Natural killer cell treated with Interleukin-12 subunit alpha and Interleukin-12 subunit beta and Interleukin-15 and Interleukin-18, amount 100 ng/mL, for 72 hours (primary cell): ENCODE results near the gene TPK1. TPM values are rescaled to one million over a fixed set of nuclear protein-coding genes. Genes with fewer than 3 reads are reported as not detected.
"Not testable (repeated sequence)": the region's sequence is repeated elsewhere in the genome, so short reads cannot be mapped to it uniquely, and the experiment has no call there.

Experiments used
- ATAC-seq, 2 donors: fragments of 150-1000 bp; cut with Tn5 transposase in 1 of 2; sonication (Bioruptor Pico), chemical (Tn5 transposase) in 1 of 2; 2 replicates each; pipeline ENCODE4 v1.10.0; 2021
- DNase-seq: peaks from one replicate; pipeline ENCODE4 v3.0.0; 2022; ENCODE audit warnings: low spot score
- H3K27ac Mint-ChIP-seq, 2 donors: 1 replicate in 1 of 2; 2 replicates in 1 of 2; pipeline ENCODE4 v1.8.0; 2022; ENCODE audit warnings: mixed read lengths in 2 of 2, mild to moderate bottlenecking in 1 of 2, moderate library complexity in 1 of 2
- H3K27me3 Mint-ChIP-seq, 2 donors: 1 replicate in 1 of 2; 2 replicates in 1 of 2; pipeline ENCODE4 v1.8.0; 2022; ENCODE audit warnings: mixed read lengths in 2 of 2
- H3K36me3 Mint-ChIP-seq: one replicate; pipeline ENCODE4 v1.8.0; 2022; ENCODE audit warnings: mixed read lengths
- H3K4me1 Mint-ChIP-seq, 2 donors: 1 replicate in 1 of 2; 2 replicates in 1 of 2; pipeline ENCODE4 v1.8.0; 2022; ENCODE audit warnings: low read depth in 2 of 2, mixed read lengths in 2 of 2, mild to moderate bottlenecking in 1 of 2
- H3K4me3 Mint-ChIP-seq: one replicate; pipeline ENCODE4 v1.8.0; 2022; ENCODE audit warnings: mixed read lengths
- H3K9me3 Mint-ChIP-seq: 2 replicates; pipeline ENCODE4 v1.8.0; 2022; ENCODE audit warnings: mixed read lengths
- total RNA-seq, 2 donors: library from RNA; stranded (reverse); gene quantifications; one replicate each; pipeline ENCODE4 v1.2.3, GENCODE V29; 2022

TPK1 gene
- total RNA-seq, 2 donors from 2014 or later, result 10.7 to 13.0 TPM

DNA sequence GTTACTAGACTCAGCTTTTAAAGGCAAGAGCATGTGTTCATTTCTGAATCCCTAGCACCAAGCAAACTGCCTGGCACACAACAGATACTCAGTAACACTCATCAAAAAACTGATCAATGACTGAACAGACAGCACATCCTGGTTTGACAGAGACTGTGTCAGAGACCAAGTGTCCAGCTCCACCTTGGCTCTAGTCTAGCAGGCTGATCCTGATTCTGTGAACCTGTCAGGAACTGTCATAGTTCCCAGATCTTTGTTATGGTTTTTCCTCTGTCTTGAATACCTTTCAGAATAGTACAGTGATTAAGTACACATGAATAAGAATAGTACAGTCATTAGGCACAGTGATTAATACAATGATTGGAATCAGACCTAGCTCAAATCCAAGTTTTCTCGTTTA is 53.0 kb downstream of the TPK1 start:
- Mint-ChIP-seq H3K4me1 (peaks cover 6 to 8% of the 10 kb centered on the region in 2 donors), H3K27me3 (no peaks in the 10 kb centered on the region), H3K36me3 (no peaks in the 10 kb centered on the region), H3K9me3 (no peaks in the 10 kb centered on the region), H3K27ac (no peak overlapping the region), H3K4me3 (no peak overlapping the region)
- DNase-seq (no peak), ATAC-seq (no peak)

DNA sequence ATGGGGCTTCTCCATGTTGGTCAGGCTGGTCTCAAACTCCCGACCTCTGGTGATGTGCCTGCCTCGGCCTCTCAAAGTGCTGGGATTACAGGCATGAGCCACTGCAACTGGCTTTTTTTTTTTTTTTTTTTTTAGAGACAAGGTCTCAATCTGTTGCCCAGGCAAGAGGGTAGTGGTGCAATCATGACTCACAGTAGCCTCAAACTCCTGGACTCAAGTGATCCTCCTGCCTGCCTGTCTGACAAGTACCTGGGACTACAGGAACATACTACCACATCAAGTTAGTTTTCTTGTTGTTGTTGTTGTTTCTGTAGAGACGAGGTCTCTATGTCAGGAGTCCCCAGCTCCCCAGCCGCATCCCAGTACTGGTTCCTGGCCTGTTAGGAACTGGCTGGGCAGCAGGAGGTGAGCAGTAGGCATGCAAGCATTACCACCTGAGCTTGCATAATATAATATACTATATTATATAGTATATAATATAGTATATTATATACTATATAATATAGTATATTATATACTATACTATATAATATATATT is 55.7 kb downstream of the TPK1 start:
- Mint-ChIP-seq H3K9me3 (no peaks in the 10 kb centered on the region), H3K27ac (no peak overlapping the region), H3K36me3 (no peaks in the 10 kb centered on the region), H3K4me1 (peaks cover 13 to 23% of the 10 kb centered on the region in 2 donors), H3K27me3 (no peaks in the 10 kb centered on the region), H3K4me3 (no peak overlapping the region)
- no peak for ATAC-seq
- DNase-seq, result no peak

DNA sequence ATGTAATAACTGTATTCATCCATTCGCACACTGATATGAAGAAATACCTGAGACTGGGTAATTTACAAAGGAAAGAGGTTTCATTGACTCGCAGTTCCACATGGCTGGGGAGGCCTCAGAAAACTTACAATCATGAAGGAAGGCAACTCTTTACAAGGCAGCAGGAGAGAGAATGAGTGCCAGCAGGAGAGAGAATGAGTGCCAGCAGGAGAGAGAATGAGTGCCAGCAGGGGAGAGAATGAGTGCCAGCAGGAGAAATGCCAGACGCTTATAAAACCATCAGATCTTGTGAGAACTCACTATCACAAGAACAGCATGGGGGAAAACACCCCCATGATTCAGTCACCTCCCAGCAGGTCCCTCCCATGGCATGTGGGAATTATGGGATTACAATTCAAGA is 58.0 kb downstream of the TPK1 start:
- not testable (repeated sequence) for H3K27me3 Mint-ChIP-seq, DNase-seq, H3K36me3 Mint-ChIP-seq, ATAC-seq, H3K9me3 Mint-ChIP-seq, H3K4me3 Mint-ChIP-seq, H3K27ac Mint-ChIP-seq
- H3K4me1 Mint-ChIP-seq, result peaks cover 13 to 15% of the 10 kb centered on the region in 2 donors

DNA sequence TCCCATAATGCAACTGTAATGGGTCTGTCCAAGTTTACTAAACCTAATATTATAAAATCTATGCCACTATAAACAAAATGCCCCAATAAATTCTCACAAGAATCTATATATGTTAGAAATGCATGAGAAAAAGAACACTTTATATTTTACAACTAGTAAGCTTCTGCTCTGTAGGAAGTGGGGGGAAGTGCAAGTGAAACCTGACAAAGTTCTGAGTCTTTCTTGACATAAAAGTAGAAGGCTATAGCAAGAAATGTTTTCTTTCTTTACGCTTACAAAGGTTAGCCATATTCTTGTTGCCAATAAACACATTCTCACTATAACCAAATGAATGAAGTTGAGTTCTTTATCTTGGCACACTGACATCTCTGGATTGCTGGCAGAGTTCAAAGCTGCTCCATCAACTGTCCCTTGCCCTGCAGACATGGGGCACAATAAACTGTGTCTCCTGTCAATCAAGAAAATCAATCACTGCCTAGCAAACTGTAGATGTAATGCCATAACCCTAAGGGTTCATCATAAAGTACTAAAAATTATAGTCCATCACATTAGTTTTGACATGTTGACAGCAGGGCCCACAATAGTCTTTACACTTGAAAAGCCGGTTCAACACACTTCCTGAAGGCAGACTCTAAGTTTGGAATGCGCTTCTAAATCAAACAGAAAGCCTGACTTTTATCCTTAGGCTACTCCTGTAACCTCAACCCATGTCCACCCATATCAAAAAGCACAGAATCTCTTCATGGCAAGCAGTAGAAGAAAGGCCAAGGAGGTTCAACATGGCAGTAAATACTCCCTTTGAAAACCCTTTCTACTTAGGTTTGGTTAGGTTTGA is 58.6 kb downstream of the TPK1 start:
- ATAC-seq (no peak), DNase-seq (no peak)
- Mint-ChIP-seq H3K4me1 (peaks cover 13 to 15% of the 10 kb centered on the region in 2 donors), H3K27ac (no peak overlapping the region), H3K36me3 (no peaks in the 10 kb centered on the region), H3K27me3 (no peaks in the 10 kb centered on the region), H3K9me3 (no peaks in the 10 kb centered on the region), H3K4me3 (no peak overlapping the region)

DNA sequence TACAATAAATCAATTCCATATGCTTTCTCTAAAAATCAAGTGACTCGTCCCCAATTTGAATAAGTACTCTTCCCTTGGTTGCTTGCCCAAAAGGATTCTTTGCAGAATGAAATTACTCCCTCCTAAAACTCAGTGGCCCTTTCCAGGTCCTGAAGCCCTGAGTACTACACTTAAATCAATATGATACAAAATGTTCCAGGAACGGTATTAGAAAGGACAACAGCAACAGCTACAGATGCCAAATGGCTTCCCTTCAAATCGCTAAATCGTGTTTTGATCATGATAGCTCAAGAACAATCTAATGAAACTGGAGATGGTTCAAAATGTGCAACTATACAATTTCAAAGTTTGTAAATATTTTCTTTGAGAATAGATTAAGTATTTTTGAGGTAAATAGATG is 59.4 kb downstream of the TPK1 start:
- no peak for DNase-seq
- no peaks in the 10 kb centered on the region for H3K36me3 Mint-ChIP-seq
- H3K9me3 Mint-ChIP-seq, result no peaks in the 10 kb centered on the region
- H3K27ac Mint-ChIP-seq, result no peak overlapping the region
- no peaks in the 10 kb centered on the region for H3K27me3 Mint-ChIP-seq
- H3K4me3 Mint-ChIP-seq, result no peak overlapping the region
- ATAC-seq, result no peak
- H3K4me1 Mint-ChIP-seq, result peaks cover 15 to 16% of the 10 kb centered on the region in 2 donors

DNA sequence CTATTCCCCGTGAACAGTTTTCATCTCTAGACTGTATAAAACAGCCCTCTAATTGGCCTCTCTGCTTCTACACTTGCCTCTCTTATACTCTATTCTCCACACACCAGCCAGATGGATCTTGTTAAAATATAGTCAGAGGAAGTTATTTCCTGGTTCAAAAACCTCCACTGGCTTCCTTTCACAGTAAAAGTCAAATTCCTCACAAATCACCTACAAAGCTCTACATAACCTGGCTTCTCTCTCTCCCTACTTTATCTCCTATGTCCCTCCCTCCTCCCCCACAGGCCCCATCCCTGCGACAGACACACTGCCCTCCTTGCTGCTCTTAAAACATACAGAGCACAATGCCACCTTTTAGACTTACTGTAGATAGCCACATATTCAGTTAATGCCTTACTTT is 60.1 kb downstream of the TPK1 start:
- Mint-ChIP-seq H3K36me3 (no peaks in the 10 kb centered on the region), H3K27me3 (no peaks in the 10 kb centered on the region), H3K4me1 (peaks cover 15 to 18% of the 10 kb centered on the region in 2 donors), H3K27ac (no peak overlapping the region), H3K4me3 (no peak overlapping the region), H3K9me3 (no peaks in the 10 kb centered on the region)
- no peak for ATAC-seq
- DNase-seq, result no peak

DNA sequence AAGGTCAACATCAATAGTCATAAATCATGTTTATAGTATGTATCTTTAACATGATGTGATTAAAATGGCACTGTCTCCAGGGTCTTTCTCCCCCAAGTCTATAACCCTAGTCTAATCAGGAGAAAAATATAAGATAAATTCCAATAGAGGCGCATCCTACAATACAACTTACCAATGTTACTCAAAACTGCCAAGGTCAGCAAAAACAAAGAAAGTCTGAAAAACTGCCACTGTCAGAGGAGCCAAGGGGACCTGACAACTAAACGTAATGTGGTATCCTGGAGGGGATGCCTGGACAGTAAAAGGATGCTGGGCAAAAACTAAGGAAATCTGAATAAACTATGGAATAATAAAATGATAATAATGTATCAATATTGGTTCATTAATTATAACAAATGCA is 63.9 kb downstream of the TPK1 start:
- DNase-seq (no peak), ATAC-seq (no peak)
- no peak overlapping the region for H3K4me3 Mint-ChIP-seq
- H3K4me1 Mint-ChIP-seq, result peaks cover 6 to 9% of the 10 kb centered on the region in 2 donors
- no peak overlapping the region for H3K27ac Mint-ChIP-seq
- H3K36me3 Mint-ChIP-seq, result no peaks in the 10 kb centered on the region
- no peaks in the 10 kb centered on the region for H3K27me3 Mint-ChIP-seq
- H3K9me3 Mint-ChIP-seq, result no peaks in the 10 kb centered on the region

DNA sequence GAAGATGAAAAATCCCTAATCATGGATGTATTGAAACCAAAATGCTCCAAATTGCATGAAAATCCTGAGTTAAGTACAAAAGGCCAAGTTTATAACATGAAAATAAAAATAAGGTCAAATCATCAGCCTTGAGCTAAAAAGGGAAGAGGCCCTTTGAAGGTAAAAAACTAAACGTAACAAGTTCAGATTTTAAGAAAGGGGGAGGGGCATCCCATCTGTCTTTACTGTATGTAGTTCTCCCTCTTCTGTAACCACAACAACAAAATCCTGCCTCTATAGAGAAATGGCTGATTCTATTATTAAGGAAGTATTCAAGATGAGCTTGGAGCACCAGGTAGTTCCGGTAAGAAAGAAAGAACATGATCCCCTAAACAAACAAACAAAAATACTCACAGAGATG is 64.7 kb downstream of the TPK1 start:
- H3K27ac Mint-ChIP-seq, result no peak overlapping the region
- H3K9me3 Mint-ChIP-seq, result no peaks in the 10 kb centered on the region
- no peak overlapping the region for H3K4me3 Mint-ChIP-seq
- no peaks in the 10 kb centered on the region for H3K36me3 Mint-ChIP-seq
- peaks cover 6 to 9% of the 10 kb centered on the region in 2 donors for H3K4me1 Mint-ChIP-seq
- ATAC-seq (no peak), DNase-seq (no peak)
- H3K27me3 Mint-ChIP-seq, result no peaks in the 10 kb centered on the region

DNA sequence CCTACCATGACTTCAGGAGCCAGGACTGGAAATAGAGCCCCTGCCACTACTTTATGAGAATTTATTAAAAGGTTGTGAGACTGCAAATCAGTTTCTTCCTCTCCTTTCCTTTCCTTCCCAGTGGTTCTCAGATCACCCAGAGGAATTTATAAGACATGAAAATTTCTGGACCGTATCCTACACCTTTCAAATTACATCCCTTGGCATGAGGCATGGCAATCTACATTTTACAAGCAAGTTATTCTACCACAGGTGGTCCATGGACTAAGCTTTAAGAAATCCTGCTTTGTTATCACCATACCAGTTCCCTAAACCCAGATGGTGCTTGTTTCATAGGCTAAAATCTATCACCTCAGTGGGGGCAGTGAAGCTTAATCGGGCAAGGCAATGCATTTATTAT is 66.5 kb downstream of the TPK1 start:
- Mint-ChIP-seq H3K4me3 (no peak overlapping the region), H3K36me3 (no peaks in the 10 kb centered on the region), H3K4me1 (peaks cover 0 to 4% of the 10 kb centered on the region in 2 donors), H3K27me3 (no peaks in the 10 kb centered on the region), H3K9me3 (no peaks in the 10 kb centered on the region), H3K27ac (no peak overlapping the region)
- no peak for DNase-seq
- ATAC-seq, result no peak

DNA sequence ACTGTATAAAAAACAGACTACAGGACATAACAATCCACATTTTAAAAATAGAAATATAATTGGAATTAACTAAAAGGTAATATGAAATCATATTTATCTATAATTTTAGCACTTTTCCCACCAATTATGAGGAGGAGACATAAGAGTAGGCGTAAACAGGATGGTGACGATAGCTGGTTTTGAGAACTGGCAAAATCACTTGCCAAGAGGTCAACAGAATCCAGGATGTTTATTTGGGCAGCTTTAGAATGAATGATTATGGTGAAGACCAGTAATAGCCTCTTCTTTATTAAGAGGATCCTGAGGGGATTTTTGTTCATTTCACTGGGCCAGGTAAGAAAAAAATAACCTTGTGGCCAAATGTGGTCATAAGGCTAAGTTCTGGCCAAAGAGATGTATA is 67.2 kb downstream of the TPK1 start:
- no peak overlapping the region for H3K4me3 Mint-ChIP-seq
- no peaks in the 10 kb centered on the region for H3K9me3 Mint-ChIP-seq

DNA sequence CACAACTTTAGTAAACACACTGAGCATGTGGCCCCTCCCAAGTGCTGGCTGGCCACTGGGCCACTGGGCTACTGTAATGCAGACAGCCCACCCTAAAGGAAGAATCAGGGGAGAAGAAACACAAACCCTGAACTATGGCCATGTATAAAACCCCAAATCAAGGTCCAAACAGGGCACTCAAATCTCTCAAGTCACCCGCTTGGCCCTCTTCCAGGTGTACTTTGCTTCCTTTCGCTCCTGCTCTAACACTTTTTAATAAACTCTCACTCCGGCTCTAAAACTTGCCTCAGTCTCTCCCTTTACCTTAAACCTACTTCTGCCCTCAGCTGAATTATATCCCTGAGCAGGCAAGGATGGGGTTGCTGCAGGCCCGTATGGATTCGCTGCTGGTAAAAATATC is 72.6 kb downstream of the TPK1 start:
- Mint-ChIP-seq H3K9me3 (no peaks in the 10 kb centered on the region), H3K36me3 (no peaks in the 10 kb centered on the region), H3K27me3 (no peaks in the 10 kb centered on the region), H3K4me1 (no peaks in the 10 kb centered on the region), H3K27ac (no peak overlapping the region), H3K4me3 (no peak overlapping the region)
- ATAC-seq (no peak), DNase-seq (no peak)

More for the DNA sequence above, 67.2 kb downstream of the TPK1 start:
- no peaks in the 10 kb centered on the region for H3K36me3 Mint-ChIP-seq
- no peak for DNase-seq
- H3K4me1 Mint-ChIP-seq, result peaks cover 0 to 4% of the 10 kb centered on the region in 2 donors
- no peak overlapping the region for H3K27ac Mint-ChIP-seq
- H3K27me3 Mint-ChIP-seq, result no peaks in the 10 kb centered on the region
- ATAC-seq, result no peak

DNA sequence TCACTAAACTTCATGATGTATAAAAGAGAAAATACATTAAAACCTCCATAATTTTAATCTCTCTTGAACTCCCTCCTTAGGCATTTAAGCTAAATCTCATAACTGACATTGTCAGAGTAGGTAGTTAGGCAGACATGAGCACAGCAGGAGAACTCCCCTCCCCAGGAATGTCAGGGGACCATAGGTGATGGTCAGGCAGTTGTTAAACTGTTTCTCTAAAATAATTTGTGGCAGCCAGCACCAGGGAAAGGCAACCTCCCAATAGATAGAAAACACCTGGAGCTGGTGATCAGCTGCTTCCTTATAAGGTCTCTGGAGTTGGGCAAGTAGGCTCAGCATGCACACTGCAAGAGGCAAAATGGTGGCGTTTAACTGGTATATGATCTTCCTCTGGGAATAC is 73.0 kb downstream of the TPK1 start:
- no peaks in the 10 kb centered on the region for H3K4me1 Mint-ChIP-seq
- H3K9me3 Mint-ChIP-seq, result no peaks in the 10 kb centered on the region
- no peaks in the 10 kb centered on the region for H3K36me3 Mint-ChIP-seq
- no peak overlapping the region for H3K4me3 Mint-ChIP-seq
- no peak overlapping the region for H3K27ac Mint-ChIP-seq
- DNase-seq (no peak), ATAC-seq (no peak)
- no peaks in the 10 kb centered on the region for H3K27me3 Mint-ChIP-seq

DNA sequence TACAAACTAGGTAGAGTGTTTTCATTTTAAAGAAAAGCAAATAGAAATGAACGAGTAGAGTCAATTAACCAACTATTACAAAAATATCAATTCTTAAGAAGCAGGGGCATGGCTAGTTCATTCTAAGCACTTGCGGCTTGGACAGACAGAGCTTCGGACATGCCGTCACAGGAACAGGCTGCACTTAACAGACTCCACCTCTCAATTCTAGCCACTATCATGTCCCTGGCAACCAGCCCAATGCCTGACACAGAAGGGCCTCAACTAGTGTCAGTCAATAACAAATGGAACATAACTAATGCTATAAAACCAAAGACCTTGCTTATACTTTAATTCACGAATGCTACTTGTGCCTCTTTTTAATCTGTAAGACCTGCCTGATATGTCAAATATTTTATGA is 74.4 kb downstream of the TPK1 start:
- no peaks in the 10 kb centered on the region for H3K36me3 Mint-ChIP-seq
- DNase-seq, result no peak
- H3K27me3 Mint-ChIP-seq, result no peaks in the 10 kb centered on the region
- no peaks in the 10 kb centered on the region for H3K9me3 Mint-ChIP-seq
- ATAC-seq, result no peak
- no peak overlapping the region for H3K27ac Mint-ChIP-seq
- no peak overlapping the region for H3K4me3 Mint-ChIP-seq
- no peaks in the 10 kb centered on the region for H3K4me1 Mint-ChIP-seq

DNA sequence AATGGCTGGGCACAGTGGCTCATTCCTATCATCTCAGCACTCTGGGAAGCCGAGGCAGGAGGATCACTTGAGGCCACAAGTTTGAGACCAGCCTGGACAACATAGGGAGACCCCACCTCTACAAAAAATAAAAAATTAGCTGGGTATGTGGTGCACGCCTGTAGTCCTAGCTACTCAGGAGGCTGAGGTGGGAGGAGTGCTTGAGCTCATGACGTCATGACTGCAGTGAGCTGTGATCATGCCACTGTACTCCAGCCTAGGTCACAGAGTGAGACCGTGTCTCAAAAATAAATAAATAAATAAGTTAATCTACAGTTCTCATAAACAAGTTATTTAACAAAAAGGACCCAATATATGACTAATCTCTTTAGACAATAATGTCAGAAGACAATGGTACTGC is 76.2 kb downstream of the TPK1 start:
- Mint-ChIP-seq H3K9me3 (no peaks in the 10 kb centered on the region), H3K4me3 (no peak overlapping the region), H3K4me1 (no peaks in the 10 kb centered on the region), H3K27me3 (no peaks in the 10 kb centered on the region), H3K36me3 (no peaks in the 10 kb centered on the region), H3K27ac (no peak overlapping the region)
- no peak for ATAC-seq
- DNase-seq, result no peak

DNA sequence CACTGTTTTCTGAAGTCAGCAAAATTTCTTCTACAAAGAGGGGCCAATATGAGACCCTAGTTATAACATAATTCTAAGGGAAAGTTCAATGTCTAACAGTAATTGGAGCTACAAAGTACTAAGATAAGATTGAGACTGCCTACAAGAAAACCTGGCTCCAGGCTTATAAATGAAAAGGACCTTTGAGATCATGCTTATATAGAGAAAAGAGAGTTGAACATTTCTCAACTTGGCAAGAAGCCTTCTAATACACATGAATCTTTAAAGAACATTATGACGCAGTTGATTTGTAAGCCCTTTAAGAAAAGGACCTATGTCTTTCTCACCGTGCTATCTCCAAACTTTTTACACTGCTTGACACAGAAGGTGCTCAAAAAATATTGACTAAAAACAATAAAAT is 87.9 kb downstream of the TPK1 start:
- no peak overlapping the region for H3K4me3 Mint-ChIP-seq
- no peaks in the 10 kb centered on the region for H3K36me3 Mint-ChIP-seq
- DNase-seq, result no peak
- peaks cover 3% of the 10 kb centered on the region for H3K9me3 Mint-ChIP-seq
- ATAC-seq, result no peak
- no peak overlapping the region for H3K27ac Mint-ChIP-seq
- no peaks in the 10 kb centered on the region for H3K27me3 Mint-ChIP-seq
- no peaks in the 10 kb centered on the region for H3K4me1 Mint-ChIP-seq
